Transverse colon (tissue), 4 donors: ENCODE data around the gene LONP1.

ENCODE experiments used
- POLR2A ChIP-seq: fragments of 450-650 bp; IDR thresholded peaks from one replicate; pipeline ENCODE4 v1.6.1; 2016; ENCODE audit warnings: antibody characterized with exemption, mild to moderate bottlenecking, moderate library complexity
- POLR2AphosphoS5 ChIP-seq, 3 donors: sonication (generic); formaldehyde crosslinking; IDR thresholded peaks; one replicate each; pipeline ENCODE4 v1.6.1; 2016; ENCODE audit warnings: antibody characterized with exemption in 3 of 3
- TF ChIP-seq, protein P1 (sequence below), 5 experiments: fragments of 200-600 bp in 3 of 5; fragments of 450-650 bp in 2 of 5; sonication (generic) in 3 of 5; IDR thresholded peaks; 1 replicate in 2 of 5; 2 replicates in 3 of 5; pipeline ENCODE4 v1.5.1; 2016 to 2017; ENCODE audit warnings: antibody characterized with exemption in 5 of 5, inconsistent platforms in 3 of 5, mild to moderate bottlenecking in 2 of 5, moderate library complexity in 1 of 5

DNA sequence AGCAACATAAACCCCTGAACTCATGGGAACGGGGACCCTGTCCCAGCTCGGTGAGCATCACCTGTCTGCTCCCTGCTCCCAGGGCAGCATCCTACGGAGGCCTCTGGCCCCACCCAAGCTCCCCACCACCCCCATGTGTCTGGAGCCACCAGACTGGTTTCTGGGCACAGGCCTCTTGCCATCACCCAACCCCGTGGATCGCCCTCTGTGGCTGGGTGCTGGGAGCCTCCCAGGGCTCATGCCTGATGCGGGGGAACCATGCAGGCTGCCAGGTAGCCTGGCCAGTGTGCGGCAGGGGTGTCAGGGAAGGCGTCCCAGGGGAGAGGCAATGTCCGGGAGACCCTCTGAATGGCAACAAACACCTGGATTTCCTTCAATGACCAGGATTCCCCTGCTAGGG lies 42.4 kb downstream of the LONP1 start:
- TF ChIP-seq POLR2A (no peak), POLR2AphosphoS5 (IDR thresholded peaks at IDR 0.05) (no peak)
- TF ChIP-seq, protein P1, sequence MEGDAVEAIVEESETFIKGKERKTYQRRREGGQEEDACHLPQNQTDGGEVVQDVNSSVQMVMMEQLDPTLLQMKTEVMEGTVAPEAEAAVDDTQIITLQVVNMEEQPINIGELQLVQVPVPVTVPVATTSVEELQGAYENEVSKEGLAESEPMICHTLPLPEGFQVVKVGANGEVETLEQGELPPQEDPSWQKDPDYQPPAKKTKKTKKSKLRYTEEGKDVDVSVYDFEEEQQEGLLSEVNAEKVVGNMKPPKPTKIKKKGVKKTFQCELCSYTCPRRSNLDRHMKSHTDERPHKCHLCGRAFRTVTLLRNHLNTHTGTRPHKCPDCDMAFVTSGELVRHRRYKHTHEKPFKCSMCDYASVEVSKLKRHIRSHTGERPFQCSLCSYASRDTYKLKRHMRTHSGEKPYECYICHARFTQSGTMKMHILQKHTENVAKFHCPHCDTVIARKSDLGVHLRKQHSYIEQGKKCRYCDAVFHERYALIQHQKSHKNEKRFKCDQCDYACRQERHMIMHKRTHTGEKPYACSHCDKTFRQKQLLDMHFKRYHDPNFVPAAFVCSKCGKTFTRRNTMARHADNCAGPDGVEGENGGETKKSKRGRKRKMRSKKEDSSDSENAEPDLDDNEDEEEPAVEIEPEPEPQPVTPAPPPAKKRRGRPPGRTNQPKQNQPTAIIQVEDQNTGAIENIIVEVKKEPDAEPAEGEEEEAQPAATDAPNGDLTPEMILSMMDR (IDR thresholded peaks at IDR 0.05), result no peak
